ENCODE results near the gene XG. TPM values are rescaled to one million over a fixed set of nuclear protein-coding genes. Genes with fewer than 3 reads are reported as not detected.

The XG gene
- total and polyA plus RNA-seq, 2 donors = 0.58 to 2.0 TPM

DNA sequence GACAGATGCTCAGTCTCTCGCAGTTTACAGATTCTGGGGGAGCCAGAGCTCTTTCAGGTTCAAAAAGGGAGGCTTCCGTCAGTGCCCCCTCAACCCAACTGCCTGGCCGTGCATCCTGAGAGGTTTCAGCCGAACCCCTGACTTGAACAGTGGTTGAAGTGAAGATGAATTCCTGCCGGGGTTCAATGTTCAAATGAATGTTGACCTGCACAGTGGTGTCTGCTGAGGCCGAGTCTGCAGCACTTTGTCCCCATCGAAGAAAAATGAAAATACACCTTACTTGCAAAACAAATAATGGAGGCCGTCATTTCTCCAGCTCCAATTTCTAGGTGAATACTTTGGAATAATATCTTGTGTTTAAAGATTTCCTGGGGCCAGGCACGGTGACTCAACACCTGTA, 110.6 kb downstream of the XG start:
- Histone ChIP-seq H3K27ac (ENCODE audit: low read depth) (no peak overlapping the region), H3K4me1 (ENCODE audit: insufficient read depth) (no peaks in the 10 kb centered on the region), H3K36me3 (ENCODE audit: insufficient read depth) (no peaks in the 10 kb centered on the region), H3K4me3 (ENCODE audit: low read depth, low read length) (no peak overlapping the region)
- WGBS = 75% methylated on average over 9 of the region's 9 CpGs
- no peak for DNase-seq (ENCODE audit: extremely low spot score)

DNA sequence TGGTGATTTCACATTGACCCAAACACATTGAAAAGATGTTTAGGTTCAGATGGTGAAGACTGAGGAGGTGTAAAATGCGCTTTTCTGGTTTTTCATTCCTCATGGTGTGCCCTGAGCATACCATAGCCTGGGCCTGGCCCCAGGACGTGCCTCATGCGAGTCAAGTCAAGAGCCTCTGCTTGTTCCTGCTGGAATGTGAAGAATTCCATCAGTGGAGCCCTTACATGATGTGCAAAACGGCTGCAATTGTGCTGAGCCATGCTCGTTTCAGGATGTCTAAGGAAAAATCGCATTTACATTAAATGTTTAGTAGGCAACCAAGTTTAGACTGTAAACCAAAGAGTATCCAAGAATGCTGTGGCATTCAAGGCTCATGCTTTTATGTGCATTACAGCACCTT, 111.8 kb downstream of the XG start:
- WGBS = 58% methylated on average over 6 of the region's 6 CpGs
- Histone ChIP-seq H3K4me1 (ENCODE audit: insufficient read depth) (no peaks in the 10 kb centered on the region), H3K4me3 (ENCODE audit: low read depth, low read length) (no peak overlapping the region), H3K27ac (ENCODE audit: low read depth) (no peak overlapping the region), H3K36me3 (ENCODE audit: insufficient read depth) (no peaks in the 10 kb centered on the region)
- DNase-seq (ENCODE audit: extremely low spot score) = no peak

Other genes with a start within 250 kb of the XG start
- 95.6 TPM for gene CD99, start 60.7 kb upstream of the XG start, total RNA-seq
- 496 TPM for gene CD99, start 60.7 kb upstream of the XG start, polyA plus RNA-seq
- 5.8 TPM for gene GYG2, start 76.9 kb downstream of the XG start, total RNA-seq
- gene GYG2, start 76.9 kb downstream of the XG start, polyA plus RNA-seq = 10.3 TPM
- gene ARSD, start 177.3 kb downstream of the XG start, total RNA-seq = 35.4 TPM
- 12.4 TPM for gene ARSD, start 177.3 kb downstream of the XG start, polyA plus RNA-seq

All from urinary bladder (tissue), 4 donors.